ENCODE results near the gene USP48.

USP48 gene

GRCh38 chr1:21749109-21749508 is 33.8 kb downstream of the USP48 start:
- DNase-seq (ENCODE audit: low read depth in 2 of 2): no peak

- no peak for DNase-seq (ENCODE audit: low read depth in 2 of 2)
Measured at GRCh38 chr1:21743476-21743875, 39.5 kb downstream of the USP48 start.

GRCh38 chr1:21742578-21742977 is 40.4 kb downstream of the USP48 start:
- no peak for DNase-seq (ENCODE audit: low read depth in 2 of 2)

- DNase-seq (ENCODE audit: low read depth in 2 of 2): no peak
Measured at GRCh38 chr1:21741206-21741605, 41.7 kb downstream of the USP48 start.

GRCh38 chr1:21736876-21737275 is 46.1 kb downstream of the USP48 start:
- DNase-seq (ENCODE audit: low read depth in 2 of 2): peak in 1 of 2 donors; percentile 1

- no peak for DNase-seq (ENCODE audit: low read depth in 2 of 2)
Measured at GRCh38 chr1:21736011-21736410, 46.9 kb downstream of the USP48 start.

- no peak for DNase-seq (ENCODE audit: low read depth in 2 of 2)
Measured at GRCh38 chr1:21734526-21734925, 48.4 kb downstream of the USP48 start.

GRCh38 chr1:21732664-21733063 is 50.3 kb downstream of the USP48 start:
- no peak for DNase-seq (ENCODE audit: low read depth in 2 of 2)

- no peak for DNase-seq (ENCODE audit: low read depth in 2 of 2)
Measured at GRCh38 chr1:21725748-21726392, 57.1 kb downstream of the USP48 start.

GRCh38 chr1:21724570-21724969 is 58.4 kb downstream of the USP48 start:
- no peak for DNase-seq (ENCODE audit: low read depth in 2 of 2)

- DNase-seq (ENCODE audit: low read depth in 2 of 2): no peak
Measured at GRCh38 chr1:21724098-21724497, 58.9 kb downstream of the USP48 start.

GRCh38 chr1:21721295-21721985 is 61.5 kb downstream of the USP48 start:
- DNase-seq (ENCODE audit: low read depth in 2 of 2): no peak

- DNase-seq (ENCODE audit: low read depth in 2 of 2): no peak
Measured at GRCh38 chr1:21716169-21716568, 66.8 kb downstream of the USP48 start.

- DNase-seq (ENCODE audit: low read depth in 2 of 2): no peak
Measured at GRCh38 chr1:21707891-21708290, 75.1 kb downstream of the USP48 start.

GRCh38 chr1:21707086-21707840 is 75.7 kb downstream of the USP48 start:
- no peak for DNase-seq (ENCODE audit: low read depth in 2 of 2)

GRCh38 chr1:21706151-21706835 is 76.7 kb downstream of the USP48 start:
- DNase-seq (ENCODE audit: low read depth in 2 of 2): no peak

GRCh38 chr1:21705303-21705980 is 77.5 kb downstream of the USP48 start:
- no peak for DNase-seq (ENCODE audit: low read depth in 2 of 2)

GRCh38 chr1:21704145-21704544 is 78.8 kb downstream of the USP48 start:
- no peak for DNase-seq (ENCODE audit: low read depth in 2 of 2)

- no peak for DNase-seq (ENCODE audit: low read depth in 2 of 2)
Measured at GRCh38 chr1:21703318-21703963, 79.5 kb downstream of the USP48 start.

- no peak for DNase-seq (ENCODE audit: low read depth in 2 of 2)
Measured at GRCh38 chr1:21702780-21703179, 80.2 kb downstream of the USP48 start.

- DNase-seq (ENCODE audit: low read depth in 2 of 2): no peak
Measured at GRCh38 chr1:21701401-21701800, 81.5 kb downstream of the USP48 start.
